ENCODE results near the gene SLC16A10.
"Not testable (repeated sequence)": the region's sequence is repeated elsewhere in the genome, so short reads cannot be mapped to it uniquely, and the experiment has no call there.

Gene SLC16A10

DNA sequence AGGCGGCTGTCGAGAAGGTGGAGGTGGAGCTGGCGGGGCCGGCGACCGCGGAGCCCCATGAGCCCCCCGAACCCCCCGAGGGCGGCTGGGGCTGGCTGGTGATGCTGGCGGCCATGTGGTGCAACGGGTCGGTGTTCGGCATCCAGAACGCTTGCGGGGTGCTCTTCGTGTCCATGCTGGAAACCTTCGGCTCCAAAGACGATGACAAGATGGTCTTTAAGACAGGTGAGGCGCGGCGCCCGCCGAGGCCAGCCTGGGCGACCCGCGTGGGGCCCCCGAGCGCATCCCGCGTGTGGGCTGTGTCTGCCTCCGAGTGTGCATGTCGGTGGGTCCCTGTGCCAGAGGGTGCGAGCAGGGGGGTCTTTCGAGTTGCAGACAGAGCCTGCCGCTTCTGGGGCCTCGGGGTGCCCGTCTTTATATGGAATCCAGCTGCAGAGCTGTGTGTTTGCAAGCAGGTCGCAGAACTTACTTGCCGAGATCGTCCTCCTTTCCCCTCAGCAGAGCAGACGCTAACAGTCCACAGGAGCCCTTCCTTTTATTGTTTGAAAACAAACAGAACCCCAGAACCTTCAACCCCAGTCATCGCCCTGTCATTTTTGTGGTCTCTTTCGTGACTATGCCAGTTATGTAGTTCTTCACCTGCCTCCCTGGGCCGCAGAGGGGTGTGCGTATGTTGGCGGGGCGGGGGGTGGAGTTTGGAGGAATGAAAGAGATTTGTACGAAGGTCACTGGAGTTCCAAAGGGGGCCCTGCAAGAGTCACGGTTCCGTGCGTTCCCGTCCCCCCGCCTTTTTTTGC is 766 bp downstream of the SLC16A10 start:
- DNase-seq, result no peak

GRCh38 chr6:111088668-111089003 is 1.3 kb downstream of the SLC16A10 start:
- DNase-seq, result no peak

GRCh38 chr6:111090766-111091165 is 3.5 kb downstream of the SLC16A10 start:
- DNase-seq, result no peak

DNA sequence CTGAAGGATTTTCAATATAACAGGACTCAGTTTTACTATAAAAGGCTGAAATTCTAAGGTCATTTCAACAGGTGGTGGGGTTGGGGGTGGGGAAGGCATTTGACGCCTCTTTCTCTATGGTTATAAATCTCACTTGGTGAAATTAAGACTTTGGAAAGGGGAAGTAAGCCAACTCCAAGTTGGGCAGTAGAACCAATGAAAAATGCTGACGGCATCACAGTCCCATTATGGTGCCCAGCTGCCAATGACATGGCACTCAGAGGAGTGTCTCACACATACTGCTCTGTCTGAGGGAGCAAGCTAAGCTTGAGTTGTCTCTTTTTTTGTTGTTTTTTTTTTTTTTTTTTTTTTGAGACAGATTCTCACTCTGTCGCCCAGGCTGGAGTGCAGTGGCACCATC is 4.7 kb downstream of the SLC16A10 start:
- no peak for DNase-seq

DNA sequence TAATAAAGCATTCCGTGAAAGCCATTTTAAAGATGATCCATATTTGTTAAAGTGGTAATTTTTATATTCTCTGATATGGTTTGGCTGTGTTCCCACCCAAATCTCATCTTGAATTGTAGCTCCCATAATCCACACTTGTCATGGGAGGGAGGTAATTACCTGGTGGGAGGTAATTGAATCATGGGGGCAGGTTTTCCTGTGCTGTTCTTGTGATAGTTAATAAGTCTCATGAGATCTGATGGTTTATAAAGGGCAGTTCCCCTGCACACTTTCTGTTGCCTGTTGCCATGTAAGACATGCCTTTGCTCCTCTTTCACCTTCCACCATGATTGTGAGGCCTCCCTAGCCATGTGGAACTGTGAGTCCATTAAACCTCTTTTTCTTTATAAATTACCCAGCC is 8.2 kb downstream of the SLC16A10 start:
- not testable (repeated sequence) for DNase-seq

DNA sequence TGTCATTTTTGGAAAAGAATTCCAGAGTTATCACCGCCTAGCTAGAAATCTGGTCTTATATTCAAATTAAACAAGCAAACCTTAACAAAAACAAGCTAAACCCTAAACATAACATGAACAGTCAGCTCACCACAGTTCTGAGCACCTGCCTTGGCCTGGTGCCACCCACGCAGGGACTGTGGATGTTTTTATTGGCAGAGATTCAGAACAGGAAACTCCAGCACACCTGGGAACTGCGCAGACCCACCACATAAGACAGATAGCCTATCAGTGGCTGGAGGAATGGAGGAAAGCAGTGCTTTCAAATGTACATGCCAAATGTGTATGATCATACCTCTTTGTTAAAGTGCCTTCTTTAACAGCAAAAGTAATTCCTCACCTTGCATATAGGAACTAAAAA is 8.9 kb downstream of the SLC16A10 start:
- no peak for DNase-seq

DNA sequence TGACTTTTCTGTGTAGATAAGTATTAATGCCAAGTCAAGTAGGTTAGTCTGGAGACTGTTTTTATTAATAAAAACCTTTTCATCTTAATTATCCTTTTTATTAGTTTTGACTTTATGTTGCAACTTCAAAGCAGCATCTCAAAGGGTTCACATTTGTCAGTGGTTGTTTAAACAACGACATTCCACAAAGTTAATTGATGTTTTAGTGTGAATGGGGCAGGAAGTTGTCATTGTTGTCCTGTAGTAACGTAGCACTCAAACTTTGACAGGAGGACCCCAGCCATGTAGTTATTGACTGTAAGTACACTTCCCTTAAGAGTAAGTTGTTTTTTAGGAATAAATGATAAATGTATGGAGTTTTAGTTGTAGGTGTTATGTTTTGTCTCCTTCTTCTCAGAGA is 11.3 kb downstream of the SLC16A10 start:
- no peak for DNase-seq

- no peak for DNase-seq
These were observed 14.7 kb downstream of the SLC16A10 start for GRCh38 chr6:111101987-111102386.

GRCh38 chr6:111105578-111105977 is 18.3 kb downstream of the SLC16A10 start:
- no peak for DNase-seq

DNA sequence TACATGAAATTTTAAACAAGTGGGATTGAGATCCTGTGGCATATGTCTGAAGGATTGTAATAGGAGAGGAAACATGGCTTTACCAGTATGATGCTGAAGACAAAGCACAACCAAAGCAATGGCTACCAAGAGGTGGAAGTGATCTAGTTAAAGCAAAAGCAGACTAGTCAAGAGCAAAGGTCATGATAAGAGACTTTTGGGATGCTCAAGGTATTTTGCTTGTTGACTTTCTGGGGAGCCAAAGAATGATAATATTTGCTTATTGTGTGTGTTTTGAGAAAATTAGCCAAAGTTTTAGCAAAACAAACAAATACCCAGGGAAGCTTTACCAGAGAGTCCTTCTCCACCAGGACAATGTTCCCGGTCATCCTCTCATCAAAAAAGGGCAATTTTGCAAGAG is 20.3 kb downstream of the SLC16A10 start:
- no peak for DNase-seq

GRCh38 chr6:111110036-111110435 is 22.7 kb downstream of the SLC16A10 start:
- DNase-seq, result no peak

- no peak for DNase-seq
These were observed 26.2 kb downstream of the SLC16A10 start for GRCh38 chr6:111113336-111114086.

DNA sequence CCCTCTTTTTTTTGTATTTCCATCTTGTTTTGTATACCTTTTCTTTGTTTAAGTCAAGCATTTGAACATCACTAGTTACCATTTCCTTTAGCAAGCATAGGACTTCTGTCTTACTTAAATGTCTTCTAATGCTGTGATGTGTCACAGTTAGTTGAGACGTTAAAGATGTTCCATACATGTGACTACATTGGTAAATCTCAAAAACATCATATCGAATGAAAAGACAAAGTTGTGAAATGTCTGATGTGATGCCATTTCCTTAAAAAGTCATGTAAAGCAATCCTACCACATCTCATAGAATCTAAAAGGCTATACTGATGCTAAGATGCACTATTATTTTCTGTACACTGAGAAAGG is 26.8 kb downstream of the SLC16A10 start:
- DNase-seq, result no peak

DNA sequence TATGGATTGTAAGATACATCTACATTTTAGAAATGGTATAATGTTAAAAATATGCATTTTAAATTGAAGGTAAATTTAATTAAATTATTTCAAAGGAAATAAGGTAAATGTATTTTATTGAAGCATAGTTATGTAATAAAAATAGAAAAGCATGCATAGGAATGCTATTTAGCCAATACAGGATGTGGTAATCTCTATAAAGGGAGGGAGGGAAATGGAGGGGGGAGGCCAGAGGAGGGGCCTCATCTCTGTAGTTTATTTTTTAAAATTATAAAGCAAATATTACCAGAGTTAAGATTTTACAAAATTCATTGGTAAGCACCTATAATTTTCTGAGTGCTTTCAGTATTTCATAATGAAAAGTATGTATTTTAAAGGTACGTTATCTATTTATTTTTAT is 27.2 kb downstream of the SLC16A10 start:
- DNase-seq, result no peak

DNA sequence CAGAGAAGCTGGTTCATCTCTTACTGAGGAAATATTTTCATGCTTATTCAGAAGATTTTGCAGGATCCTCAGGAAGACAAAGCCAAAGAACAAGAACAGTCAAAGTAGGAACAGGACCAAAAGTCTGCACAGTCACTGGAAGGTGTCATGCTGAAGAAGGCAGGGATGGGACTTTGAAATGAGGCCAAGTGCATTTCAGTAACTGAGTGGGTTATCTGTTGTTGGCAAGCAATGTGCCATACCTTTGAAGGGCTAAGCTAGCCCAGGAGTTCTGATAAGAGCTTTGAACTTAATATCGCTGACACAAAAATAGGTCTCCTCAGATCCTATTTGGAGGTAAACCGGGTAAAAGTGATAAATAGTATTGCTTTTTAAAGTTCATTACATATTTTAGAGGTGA is 31.5 kb downstream of the SLC16A10 start:
- DNase-seq, result no peak

DNA sequence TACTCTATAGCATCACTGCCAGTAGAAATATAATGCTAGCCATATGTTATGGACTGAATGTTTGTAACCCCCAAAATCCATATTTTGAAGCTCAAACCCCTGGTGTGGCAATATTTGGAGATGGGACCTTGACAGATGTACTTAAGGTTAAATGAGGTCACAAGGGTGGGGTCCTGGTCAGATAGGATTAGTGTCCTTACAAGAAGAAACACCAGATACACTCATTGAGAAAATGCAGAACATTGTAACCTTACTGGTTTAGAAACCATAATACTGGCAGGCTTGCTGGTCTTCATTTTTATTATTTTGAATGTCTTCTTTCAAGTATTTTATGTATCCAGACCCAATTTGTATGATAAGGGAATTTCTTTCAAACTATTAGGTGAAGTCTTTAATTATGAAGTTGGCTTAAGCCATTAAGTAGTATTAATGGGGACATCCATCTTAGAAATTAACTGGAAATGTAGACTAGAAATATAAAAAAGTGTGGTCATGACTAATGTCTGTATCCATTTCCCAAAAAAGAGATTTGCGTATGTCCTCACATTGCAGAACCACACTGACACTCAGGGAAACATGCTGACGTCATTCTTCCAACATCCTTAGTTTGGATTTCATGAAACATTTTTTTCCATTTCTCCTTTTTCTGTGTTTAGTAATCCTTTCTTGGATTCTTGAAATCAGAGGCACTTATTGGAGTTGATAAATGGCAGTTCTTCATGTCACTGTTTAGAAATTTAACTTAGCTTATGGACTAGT is 32.4 kb downstream of the SLC16A10 start:
- no peak for DNase-seq

GRCh38 chr6:111121789-111122350 is 34.6 kb downstream of the SLC16A10 start:
- no peak for DNase-seq

DNA sequence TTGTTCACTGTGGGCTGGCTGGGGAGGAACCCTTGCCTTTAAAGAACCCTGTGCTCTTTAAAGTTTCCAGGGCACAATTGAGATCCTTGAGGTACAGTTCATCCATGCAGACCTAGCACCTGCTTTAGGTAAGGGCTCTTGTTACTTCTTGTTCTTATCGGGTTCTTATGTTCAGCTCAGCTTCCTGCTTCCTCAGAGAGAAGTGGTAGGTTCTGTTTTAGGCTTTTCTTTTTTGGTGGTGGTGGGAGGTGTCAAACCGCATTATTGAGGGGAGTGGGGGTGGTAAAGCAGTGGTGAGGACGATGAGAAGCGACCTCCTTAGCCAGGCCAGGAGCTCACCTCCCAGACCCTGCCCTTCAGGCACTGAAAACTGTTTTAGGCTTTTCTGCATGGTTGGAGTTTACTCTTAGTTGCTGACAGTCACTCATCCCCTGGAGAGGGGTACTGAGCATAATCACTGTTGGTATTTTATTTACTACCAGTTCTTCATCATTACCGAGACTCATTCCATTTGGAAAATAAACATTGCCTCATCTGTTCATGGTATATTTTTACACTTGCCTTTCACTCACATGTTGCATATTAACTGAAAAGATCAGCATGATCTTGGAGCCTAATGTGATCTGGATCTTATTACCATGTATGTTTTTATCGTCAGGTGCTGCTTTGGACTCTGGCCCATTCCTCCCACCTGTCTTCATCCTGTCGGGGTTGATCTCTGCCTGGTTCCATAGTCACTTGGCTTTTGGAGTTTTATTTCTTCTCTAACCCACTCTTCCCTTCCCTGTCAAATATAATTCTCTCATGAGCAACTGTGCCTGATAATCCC is 35.4 kb downstream of the SLC16A10 start:
- peak; percentile 8 for DNase-seq

DNA sequence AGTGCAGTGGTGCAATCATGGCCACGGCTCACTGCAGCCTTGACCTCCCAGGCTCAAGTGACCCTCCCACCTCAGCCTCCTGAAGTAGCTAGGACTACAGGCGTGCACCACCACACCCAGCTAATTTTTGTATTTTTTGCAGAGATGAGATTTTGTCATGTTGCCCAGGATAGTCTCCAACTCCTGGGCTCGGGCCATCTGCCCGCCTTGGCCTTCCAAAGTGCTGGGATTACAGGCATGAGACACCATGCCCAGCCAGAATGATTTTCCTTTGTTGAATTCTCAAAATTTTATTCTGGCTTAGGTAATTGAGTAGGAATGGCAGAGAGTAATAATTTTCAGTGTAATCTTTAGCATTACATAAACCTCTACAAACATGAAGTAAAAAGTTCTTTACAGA is 37.1 kb downstream of the SLC16A10 start:
- no peak for DNase-seq

- DNase-seq, result no peak
These were observed 41.7 kb downstream of the SLC16A10 start for GRCh38 chr6:111129013-111129412.

- not testable (repeated sequence) for DNase-seq
These were observed 43.7 kb downstream of the SLC16A10 start for GRCh38 chr6:111131018-111131417.

DNA sequence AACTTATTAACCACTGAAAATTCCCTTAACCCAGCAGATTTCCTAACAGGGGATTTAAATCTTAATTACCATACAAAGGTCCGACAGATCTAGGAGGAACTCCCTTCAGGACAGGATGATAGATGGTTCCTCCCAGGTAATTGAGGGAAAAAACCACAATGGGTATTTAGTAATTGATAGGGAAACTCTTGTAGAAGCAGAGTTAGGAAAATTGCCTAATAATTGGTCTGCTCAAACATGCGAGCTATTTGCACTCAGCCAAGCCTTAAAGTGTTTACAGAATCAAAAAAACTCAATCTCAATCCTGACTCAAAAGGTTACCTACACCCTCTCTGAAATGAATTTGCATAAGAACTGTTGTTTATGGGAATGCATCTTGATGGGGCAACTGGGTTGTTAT is 45.4 kb downstream of the SLC16A10 start:
- DNase-seq, result not testable (repeated sequence)

Measured in NK-92 treated with Interleukin-12 subunit alpha and Interleukin-12 subunit beta, amount 100 ng/mL, for 24 hours (cell line).